Epithelial cell of proximal tubule (primary cell): Measurements from ENCODE around the gene ULK4. TPM values are rescaled to one million over a fixed set of nuclear protein-coding genes. Genes with fewer than 3 reads are reported as not detected.
"Not testable (repeated sequence)": the region's sequence is repeated elsewhere in the genome, so short reads cannot be mapped to it uniquely, and the experiment has no call there.

Experiments used
- DNase-seq: peaks from one replicate; pipeline ENCODE4 v3.0.0-alpha.2; 2011; ENCODE audit warnings: low read depth
- H3K4me3 ChIP-seq: 2 replicates; pipeline ENCODE4 v1.5.1; 2011; ENCODE audit warnings: low read depth, mild to moderate bottlenecking, low read length
- CTCF ChIP-seq: conservative IDR thresholded peaks from 2 replicates; pipeline ENCODE4 v1.5.1; 2012; ENCODE audit warnings: low read depth, mild to moderate bottlenecking, low read length
- total RNA-seq: library from RNA; depleted of rRNA; stranded (reverse); fragments of >200 nt; gene quantifications from 2 replicates; pipeline ENCODE4 v1.2.3, GENCODE V29; 2015

Gene ULK4
- total RNA-seq, 1 donor from 2014 or later: 2.2 TPM

GRCh38 chr3:41874022-41874421 lies 87.9 kb downstream of the ULK4 start:
- TF ChIP-seq CTCF: no peak
- DNase-seq: no peak
- no peak overlapping the region for H3K4me3 ChIP-seq

- no peak for TF ChIP-seq CTCF
- DNase-seq: no peak
These were observed 89.7 kb downstream of the ULK4 start for GRCh38 chr3:41872157-41872556.

GRCh38 chr3:41867533-41867932 lies 94.4 kb downstream of the ULK4 start:
- no peak overlapping the region for H3K4me3 ChIP-seq
- DNase-seq: no peak
- TF ChIP-seq CTCF: no peak

More at GRCh38 chr3:41872157-41872556, 89.7 kb downstream of the ULK4 start:
- H3K4me3 ChIP-seq: no peak overlapping the region

- DNase-seq: no peak
- no peak for TF ChIP-seq CTCF
- H3K4me3 ChIP-seq: no peak overlapping the region
These were observed 95.6 kb downstream of the ULK4 start for GRCh38 chr3:41866298-41866697.

GRCh38 chr3:41863024-41863423 lies 98.9 kb downstream of the ULK4 start:
- peak; percentile 26 for TF ChIP-seq CTCF
- DNase-seq: no peak
- H3K4me3 ChIP-seq: no peak overlapping the region

- H3K4me3 ChIP-seq, DNase-seq: not testable (repeated sequence)
These were observed 101.4 kb downstream of the ULK4 start for GRCh38 chr3:41860489-41860888.

- no peak overlapping the region for H3K4me3 ChIP-seq
- no peak for TF ChIP-seq CTCF
- no peak for DNase-seq
These were observed 106.9 kb downstream of the ULK4 start for GRCh38 chr3:41854956-41855355.
